Lower leg skin (tissue), 3 donors: ENCODE data around the gene LMCD1.

Source experiments
- CTCF ChIP-seq, 3 donors: fragments of 450-650 bp; IDR thresholded peaks; one replicate each; pipeline ENCODE4 v1.5.1; 2016; ENCODE audit warnings: antibody characterized with exemption in 3 of 3, mild to moderate bottlenecking in 3 of 3, moderate library complexity in 2 of 3
- POLR2A ChIP-seq, 2 donors: fragments of 450-650 bp; IDR thresholded peaks; one replicate each; pipeline ENCODE4 v1.6.1; 2016 to 2017; ENCODE audit warnings: antibody characterized with exemption in 2 of 2, mild to moderate bottlenecking in 1 of 2, moderate library complexity in 1 of 2

GRCh38 chr3:8571256-8571655, 69.6 kb downstream of the LMCD1 start:
- no peak for TF ChIP-seq CTCF (IDR thresholded peaks at IDR 0.05)
- TF ChIP-seq POLR2A (IDR thresholded peaks at IDR 0.05), result no peak
